SHP77 (cell line): ENCODE results near the gene TMEM184B.
"Not testable (repeated sequence)": the region's sequence is repeated elsewhere in the genome, so short reads cannot be mapped to it uniquely, and the experiment has no call there.

Experiments used
- DNase-seq, 2 experiments: peaks; one replicate each; lab custom pipeline; 2025; lab: John Stamatoyannopoulos, UW

TMEM184B gene

DNA sequence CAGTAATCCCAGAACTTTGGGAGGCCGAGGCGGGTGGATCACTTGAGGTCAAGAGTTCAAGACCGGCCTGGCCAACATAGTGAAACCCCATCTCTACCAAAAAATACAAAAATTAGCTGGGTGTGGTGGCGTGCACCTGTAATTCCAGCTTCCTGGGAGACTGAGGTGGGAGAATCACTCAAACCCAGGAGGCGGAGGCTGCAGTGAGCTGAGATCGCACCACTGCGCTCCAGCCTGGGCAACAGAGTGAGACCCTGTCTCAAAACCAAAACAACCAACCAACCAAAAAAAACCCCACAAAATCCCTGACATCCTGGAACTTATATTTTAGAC lies 94.2 kb downstream of the TMEM184B start:
- DNase-seq, result not testable (repeated sequence)

DNA sequence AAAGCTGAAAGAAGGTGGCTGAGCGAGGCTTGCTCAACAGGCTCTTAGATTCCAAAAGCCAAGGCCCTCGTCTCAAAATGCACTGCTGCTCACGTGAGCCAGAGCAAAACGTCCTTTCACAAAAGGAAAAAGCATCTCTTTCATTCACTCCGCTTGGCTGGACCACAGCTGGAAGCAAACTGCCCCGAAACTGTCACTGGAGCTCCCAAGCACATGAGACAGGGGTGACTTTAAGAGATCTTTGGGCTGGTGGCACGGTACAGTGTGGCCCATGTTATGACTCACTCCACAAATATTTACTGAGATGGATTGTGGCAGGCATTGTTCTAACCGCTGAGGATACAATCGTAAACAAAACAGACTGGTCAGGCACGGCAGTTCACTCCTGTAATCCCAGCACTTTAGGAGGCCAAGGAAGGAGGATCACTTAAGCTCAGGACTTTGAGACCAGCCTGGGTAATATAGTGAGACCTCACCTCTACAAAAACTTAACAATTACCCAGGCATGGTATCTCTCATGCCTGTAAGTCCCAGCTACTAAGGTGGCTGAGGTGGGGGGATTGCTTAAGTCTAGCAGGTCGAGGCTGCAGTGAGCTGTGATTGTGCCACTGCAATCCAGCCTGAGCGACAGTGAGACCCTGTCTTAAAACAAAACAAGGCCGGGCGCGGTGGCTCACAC lies 94.7 kb downstream of the TMEM184B start:
- peak; percentile 65 to 69 for DNase-seq

DNA sequence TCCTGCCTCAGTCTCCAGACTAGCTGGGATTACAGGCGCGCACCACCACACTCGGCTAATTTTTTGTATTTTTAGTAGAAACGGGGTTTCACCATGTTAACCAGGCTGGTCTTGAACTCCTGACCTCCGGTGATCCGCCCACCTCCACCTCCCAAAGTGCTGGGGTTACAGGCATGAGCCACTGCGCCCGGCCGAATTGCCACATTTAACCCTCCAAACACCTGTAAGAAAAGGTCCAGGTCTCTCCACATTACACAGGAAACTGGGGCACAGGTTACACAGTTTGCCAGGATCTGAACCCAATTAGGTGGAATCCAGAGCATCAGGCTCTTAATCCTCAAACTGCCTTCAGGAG lies 95.3 kb downstream of the TMEM184B start:
- DNase-seq, result not testable (repeated sequence)

DNA sequence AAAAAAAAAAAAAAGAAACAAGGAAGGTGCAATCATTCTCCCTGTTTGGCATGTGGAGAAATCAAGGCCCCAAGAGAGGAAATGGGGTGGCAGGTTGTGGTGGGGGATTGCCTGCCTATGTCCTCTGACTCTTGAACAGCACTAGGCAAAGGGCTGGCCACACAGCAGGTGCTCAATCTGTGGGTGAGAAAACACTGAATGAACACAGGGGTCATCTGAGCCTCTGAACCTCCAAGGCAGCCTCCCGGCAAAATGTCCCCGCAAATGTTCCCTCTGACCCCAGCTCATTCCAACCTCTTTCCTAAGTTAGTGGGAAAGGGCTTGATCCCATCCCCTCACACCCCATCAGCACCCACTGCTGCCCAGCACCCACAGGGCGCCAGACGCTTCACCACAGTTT lies 95.8 kb downstream of the TMEM184B start:
- DNase-seq, result no peak

DNA sequence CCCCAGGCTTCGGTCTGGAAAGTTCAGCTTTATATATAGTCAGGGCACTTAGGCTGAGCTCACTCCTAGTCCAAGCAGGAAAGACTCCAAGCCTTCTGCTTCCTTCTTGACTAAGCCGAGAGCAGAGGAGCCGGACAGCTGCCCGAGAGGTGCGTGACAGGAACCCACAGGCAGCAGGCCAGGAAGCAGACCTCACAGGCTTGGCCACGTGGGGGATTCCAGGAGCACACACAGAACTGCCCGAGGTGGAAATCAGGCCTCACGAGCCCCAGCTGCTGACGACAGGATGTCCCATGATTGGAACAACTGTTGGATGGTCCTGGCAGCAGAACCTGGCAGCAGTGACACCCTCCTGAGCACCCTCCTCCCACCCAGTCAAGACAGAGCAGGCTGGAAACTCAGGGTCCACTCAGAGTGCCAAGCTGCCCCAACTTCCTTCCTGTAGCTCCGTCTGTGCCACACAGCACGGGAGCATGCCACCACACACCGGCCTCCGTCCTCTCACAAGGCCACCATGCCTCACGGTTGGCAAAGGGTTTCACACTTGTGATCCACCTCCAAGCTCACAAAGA lies 96.6 kb downstream of the TMEM184B start:
- peak; percentile 70 to 85 for DNase-seq

DNA sequence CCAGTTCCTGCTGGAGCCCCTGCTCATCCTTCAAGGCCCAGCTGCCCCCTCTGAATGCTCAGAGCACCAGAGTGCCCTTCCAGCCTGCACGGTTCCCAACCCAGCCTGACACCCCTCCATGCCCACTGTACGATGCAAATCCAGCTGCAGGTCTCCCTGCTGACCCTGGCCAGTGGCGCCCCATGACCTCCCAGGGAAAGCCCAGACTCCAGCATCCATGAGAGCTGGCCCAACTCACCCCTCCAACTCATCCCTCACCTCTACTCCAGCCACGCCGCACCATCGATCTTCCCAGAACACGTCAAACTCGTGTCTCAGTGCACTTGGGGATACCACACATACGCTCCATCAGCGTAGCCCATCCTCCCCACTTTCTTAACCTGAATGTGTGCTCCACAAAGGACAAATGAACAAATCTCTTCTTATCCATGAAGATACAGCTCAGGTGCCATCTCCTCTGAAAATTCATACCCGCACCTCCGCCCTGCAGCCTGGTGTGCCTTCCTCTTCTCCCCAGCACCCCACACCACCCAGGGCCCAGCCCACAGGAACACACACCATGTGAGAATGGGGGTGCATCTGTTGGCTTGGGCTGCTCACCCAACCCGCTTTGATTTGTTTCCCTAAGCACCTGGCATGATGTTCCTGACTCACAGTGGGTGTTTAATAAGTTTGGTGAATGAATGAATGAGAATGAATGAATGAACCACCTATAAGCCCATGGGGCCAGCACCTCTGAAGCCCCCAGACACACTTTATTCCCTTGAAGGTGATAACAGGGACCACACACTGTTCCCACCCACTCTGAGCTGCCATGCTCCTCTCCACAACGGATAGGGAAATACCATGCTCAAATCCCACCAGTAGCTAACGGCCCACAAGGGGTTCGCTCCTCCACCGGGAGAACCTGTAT lies 97.3 kb downstream of the TMEM184B start:
- DNase-seq, result no peak

DNA sequence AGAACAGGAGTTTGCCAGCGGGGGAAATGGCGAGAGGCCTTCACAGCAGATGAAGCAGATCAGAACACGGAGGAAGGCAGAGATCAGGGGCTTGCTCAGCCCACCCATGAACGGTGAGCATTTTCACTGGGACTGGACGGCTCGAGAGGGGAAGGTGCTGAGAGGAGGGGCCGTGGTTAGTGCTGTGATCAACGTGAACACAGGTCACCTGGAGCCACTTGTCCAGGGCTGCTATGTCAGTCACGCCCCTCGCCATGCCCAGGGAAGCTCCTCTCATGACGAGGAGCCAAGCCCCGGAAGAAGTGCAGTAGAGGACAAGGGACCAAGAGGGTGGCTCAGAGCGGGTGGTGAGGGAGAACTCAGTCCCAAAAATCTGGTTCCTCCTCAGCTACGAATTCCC lies 98.2 kb downstream of the TMEM184B start:
- no peak for DNase-seq

DNA sequence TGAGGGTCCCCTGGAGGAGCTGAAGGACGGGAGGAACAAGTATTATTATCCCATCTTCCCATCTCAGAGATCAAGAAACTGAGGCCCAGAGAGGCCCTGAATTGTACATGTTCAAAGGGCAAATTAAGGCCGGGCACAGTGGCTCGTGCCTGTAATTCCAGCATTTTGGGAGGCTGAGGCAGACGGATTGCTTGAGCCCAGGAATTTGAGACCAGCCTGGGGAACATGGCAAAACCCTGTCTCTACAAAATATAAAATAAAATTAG lies 99.2 kb downstream of the TMEM184B start:
- DNase-seq, result no peak

DNA sequence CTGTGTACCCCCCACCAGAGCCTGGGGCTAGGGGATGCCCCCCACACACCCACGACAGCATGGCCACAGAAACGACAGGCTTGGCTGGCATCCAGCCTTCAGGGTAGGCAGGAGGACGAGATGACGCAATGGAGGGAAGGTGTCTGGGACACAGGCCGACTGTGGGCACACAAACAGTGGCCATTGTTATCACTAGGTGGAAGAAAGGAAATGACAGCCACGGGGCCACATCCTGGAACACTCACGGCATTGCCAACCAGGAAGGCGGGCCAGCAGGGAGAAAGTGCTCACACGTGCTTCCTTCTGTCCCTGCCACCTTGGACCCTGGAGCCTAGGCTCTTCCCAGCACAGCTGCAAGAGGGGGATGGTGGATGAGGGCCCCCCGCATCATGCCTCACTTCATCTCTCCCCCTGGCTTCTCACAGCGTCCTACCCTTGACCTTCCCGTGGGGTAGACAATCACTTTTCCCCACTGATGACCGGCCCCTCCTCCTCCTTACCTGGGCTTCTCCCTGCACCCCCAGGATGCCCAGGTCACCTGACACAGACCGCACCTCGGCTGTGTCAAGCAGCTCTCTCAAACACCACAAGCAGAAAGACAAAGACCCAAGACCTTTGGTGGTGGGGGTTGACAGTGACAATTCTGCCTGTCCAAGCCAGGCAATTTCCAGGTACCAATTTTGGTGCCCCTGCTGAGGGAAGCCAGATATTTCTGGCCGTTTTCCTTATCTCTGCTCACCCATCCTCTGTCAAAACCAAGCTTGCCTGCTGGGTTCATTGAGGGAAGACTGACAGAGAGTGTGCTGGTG lies 99.8 kb downstream of the TMEM184B start:
- peak; percentile 53 to 82 for DNase-seq

DNA sequence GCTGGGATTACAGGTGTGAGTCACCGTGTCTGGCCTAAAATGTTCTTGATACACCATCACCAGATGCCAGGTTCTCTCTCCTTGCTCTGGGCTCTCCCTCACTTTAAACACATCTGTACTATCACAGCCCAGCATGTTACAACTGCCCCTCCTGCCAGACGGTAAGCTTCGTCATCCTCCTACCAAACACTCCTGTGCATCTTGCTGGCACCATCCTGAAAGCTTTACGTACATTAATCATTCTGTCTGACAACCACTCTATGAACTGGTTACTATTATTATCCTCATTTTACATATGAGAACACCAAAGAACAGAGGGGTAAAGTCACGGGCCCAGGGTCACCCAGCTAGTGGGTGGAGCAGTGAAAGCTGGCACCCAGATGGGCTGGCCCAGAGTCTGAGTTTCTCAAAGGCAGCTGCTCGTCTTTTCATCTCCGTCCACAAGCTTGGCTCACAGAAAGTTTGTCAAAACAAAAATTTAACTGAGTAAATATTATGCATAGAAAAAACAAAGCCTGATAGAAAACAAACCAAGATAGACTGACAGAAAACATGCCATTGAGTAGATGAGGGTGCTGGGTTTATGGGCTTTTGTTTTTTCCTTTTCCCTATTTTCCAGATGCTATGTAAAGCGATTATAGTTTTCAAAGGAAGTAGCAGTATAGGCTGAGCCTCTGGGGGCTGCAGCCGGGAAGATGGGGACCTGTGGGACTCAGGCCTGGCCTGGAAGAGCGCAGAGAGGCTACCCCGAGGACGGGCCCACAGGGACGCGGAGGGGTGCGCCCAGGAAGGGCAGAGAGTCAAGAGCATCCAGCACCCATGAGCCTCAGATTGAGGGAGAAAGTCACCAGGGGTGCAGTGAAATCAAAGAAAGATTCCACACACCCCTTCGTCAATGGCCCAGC lies 100.6 kb downstream of the TMEM184B start:
- DNase-seq, result peak; percentile 58 to 74

DNA sequence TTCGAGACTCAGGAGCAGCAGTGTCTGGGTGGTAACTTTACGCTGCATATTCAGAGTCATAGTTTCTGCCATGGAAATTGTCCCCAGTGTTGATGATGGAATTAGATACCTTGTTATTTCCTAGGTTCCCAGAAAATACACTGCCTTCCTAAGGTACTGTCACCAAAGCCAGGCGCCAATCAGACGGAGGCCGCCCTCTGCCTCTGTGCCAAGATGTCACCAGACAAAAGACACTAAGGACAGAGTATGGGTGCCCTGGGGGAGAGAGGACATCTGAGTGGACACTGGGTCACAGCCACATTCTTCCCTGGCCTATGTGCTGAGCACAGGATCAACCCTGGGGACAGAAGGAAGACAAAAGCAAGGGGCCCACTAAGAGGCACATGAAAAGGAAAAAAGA lies 102.3 kb downstream of the TMEM184B start:
- no peak for DNase-seq
